ENCODE measurements around the gene AKT1S1.

The AKT1S1 gene

GRCh38 chr19:49882643-49883042, 5.5 kb upstream of the AKT1S1 start:
- DNase-seq = no peak

- DNase-seq = no peak
Observed at GRCh38 chr19:49881672-49882394, 4.7 kb upstream of the AKT1S1 start.

DNA sequence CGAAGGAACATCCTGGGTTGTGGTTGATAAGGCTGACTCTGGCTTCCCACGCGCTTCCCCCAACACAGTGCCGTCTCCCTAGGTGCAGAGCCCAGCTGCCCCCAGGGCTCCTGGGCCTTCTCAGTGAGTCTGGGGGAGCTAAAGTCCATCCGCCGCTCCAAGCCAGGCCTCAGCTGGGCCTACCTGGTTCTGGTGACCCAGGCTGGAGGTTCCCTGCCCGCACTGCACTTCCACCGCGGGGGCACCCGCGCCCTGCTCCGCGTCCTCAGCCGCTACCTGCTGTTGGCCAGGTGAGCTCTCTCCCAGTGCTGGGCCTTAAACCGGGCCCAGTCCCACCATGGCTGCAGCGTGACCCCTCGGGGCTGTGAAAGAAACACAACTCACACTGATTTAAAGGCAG, 4.0 kb upstream of the AKT1S1 start:
- no peak for DNase-seq

GRCh38 chr19:49880162-49880869, 3.2 kb upstream of the AKT1S1 start:
- DNase-seq = no peak

DNA sequence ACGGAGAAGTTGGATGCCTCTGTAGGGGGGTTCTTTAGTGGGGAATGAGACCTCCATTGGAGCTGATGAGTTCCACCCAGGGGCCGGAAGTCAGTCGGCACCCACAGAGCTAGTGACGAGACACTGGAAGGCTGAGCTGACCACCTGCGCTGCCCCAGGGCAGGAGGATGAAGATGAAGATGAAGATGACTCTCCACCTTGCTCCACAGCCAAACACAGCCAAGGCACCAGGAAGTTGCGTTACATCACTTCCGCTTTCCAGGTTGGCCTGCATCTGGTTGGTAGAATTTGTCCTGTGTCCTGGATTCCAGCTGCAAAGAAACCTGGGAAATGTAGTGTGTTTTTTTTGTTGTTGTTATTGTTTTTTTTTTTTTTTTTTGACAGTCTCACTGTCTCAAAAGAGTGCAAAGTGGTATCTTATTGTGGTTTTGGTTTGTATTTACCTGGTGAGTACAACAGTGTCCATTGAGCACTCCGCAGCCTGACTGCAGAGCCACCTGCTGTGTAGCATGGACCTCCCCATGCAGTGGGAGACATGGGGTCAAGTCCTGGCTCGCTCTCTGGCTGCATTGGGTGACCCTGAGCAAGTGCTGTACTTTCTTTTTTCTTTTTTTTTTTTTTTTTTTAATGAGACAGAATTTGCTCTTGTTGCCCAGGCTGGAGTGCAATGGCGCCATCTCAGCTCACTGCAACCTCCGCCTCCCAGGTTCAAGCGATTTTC, 2.2 kb upstream of the AKT1S1 start:
- DNase-seq = no peak

DNA sequence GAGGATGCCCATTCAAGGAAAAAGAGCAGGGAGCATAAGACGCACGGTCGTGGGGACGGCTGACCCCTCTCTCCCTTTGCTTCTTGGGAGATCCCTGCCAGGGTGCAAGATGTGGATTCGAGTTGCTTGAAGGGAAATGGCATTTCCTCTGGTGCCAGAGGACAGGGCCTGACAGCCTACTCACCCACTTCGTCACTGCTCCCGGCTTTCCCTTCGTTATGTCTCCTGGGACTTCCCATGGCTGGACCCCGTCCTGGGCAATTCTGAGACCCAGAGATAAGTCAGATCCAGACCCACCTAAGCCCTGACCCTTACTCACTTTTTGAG, 1.6 kb upstream of the AKT1S1 start:
- no peak for DNase-seq

DNA sequence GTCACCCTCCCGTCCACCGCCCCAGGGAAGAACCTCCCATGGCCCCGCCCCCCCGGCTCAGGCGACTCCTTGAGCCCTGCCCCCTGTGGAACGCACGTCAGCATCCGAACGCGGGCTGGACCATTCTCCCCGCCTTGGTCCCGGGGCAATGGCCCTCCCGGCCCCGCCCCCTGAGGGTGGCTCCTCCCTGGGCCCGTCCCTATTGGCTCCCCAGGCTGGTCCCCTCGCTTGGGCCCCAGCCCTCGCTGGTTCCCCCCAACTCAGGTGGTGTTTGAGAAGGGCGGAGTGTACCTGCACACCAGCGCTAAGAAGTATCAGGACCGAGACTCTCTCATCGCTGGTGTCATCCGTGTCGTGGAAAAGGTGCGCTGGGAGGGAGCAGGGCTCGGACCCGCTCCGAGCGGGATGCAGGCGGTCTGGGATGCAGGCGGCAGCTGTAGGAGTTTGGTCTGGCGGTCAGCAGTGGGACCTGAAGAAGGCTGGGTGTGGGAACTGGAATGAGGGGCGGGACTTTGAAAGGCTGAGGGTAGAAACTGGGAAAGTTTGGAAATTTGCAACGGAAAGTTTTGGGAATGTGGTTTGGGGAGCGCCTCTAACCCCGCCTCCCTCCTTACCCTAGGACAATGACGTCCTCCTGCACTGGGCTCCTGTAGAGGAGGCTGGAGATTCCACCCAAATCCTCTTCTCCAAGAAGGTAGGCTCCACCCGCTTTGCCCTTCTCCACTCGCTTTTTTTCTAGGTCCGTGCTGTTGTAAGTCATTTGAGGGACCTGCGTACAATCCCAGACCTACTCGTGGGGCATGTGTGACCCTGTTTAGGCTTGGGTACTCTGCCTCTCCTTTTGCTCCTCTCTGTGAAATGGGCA, 956 bp upstream of the AKT1S1 start:
- peak; percentile 95 to 96 for DNase-seq

DNA sequence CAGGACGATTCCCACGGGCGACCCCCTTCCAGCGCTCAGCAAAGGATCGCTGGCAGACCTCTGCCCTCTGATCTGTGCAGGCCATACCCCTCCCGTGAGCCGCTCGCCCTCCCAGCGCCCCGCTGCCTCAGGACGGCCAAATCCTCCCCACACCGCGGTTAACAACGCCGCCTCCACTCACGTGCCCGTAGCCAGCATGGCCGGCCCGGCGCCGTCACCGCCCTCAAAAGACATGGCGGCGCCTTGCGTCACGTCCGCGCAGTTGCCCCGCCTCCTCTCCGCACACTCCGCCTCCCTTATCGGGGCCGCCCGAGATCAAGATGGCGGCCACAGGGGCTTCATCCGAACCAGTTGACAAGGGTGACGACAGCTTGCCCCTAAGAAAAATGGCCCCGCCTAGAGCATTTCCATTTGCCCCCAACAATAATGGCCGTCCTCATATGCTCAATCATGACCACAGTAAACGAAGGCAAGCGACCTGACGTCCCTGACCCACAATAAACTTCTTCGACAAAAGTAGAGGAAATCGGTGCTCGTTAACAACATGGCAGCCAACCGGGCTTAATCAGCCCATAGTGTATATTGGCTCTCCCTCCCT, 634 bp downstream of the AKT1S1 start:
- DNase-seq = peak; percentile 98 to 99

DNA sequence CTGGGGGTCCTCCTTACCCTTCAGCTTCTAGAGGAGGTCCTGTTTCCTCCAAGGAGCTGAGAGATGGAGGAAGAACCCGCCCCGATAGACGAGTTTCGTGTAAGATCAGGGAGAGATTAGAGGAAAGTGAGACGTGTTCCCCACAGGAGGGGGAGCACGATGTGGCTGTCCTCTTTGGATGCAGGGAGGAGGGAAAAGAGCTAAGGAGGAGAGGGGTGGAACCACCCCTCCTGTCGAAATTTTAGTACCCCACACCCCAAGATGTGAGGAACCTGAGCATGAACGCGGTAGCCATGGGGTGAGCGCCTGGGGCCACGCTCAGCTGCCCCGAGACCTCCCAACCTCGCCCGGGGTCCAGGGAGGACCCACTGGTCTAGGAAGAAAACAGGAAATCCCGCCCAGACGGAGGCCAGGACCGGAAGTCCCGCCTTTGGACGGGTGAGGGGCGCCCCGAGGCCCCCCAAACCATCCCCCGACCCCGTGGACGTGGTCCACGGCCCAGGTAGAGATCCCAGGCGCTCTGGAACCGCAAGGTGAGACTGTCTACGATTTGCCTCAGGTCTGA, 1.2 kb downstream of the AKT1S1 start:
- peak; percentile 54 to 74 for DNase-seq

DNA sequence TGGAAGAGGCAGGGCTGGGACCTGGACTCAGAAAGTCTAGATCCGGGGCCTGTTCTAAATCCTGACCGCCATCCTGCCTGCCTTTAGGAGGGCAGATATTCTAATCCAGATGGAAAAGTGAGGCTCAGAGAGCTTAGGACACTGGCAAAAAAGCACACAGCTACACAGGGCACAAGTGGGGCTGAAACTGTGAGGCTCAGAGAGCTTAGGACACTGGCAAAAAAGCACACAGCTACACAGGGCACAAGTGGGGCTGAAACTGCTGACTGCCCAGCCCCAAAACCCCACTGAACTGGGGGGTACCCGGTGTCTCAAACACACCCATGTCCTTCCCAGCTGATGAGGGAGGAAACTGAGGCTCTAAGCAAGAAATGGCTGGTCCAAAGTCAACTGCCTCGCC, 2.0 kb downstream of the AKT1S1 start:
- no peak for DNase-seq

DNA sequence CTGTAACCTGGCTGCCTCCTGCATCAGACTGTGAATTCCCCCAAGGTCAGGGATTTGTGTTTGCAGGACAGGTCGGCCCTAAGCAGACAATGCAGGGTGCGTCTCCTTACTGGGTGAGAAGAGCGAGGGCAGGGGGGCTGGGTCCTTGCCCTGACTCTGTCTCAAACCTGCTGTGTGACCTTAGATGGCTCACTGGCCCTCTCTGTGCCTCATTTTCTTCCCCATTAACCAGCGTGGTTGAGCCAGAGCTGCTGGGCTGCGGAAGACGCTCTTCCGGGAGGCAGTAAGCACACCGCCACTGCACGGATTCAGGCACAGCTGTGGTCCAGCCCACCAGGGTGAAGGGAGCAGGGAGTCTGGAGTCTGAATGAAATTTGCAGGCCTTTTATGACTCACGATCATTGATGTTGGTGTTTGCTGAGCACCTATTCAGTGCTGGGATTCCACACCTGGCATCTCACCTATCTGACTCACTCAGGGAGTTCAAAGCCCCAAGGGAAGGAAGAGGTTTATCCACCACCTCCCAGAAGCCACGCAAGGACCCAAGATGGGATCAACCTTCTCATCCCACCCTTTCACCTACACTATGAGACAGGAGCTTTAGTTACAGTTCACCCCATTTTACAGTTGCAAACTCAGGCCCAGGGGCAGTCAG, 2.5 kb downstream of the AKT1S1 start:
- no peak for DNase-seq

GRCh38 chr19:49873834-49874233, 3.3 kb downstream of the AKT1S1 start:
- DNase-seq = no peak

- DNase-seq = no peak
Observed at GRCh38 chr19:49873129-49873521, 4.0 kb downstream of the AKT1S1 start.

- DNase-seq = no peak
Observed at GRCh38 chr19:49872245-49873128, 4.7 kb downstream of the AKT1S1 start.

- DNase-seq = no peak
Observed at GRCh38 chr19:49871349-49871985, 5.7 kb downstream of the AKT1S1 start.

GRCh38 chr19:49870309-49870901, 6.8 kb downstream of the AKT1S1 start:
- DNase-seq = no peak

GRCh38 chr19:49869484-49870308, 7.5 kb downstream of the AKT1S1 start:
- DNase-seq = peak; percentile 100

DNA sequence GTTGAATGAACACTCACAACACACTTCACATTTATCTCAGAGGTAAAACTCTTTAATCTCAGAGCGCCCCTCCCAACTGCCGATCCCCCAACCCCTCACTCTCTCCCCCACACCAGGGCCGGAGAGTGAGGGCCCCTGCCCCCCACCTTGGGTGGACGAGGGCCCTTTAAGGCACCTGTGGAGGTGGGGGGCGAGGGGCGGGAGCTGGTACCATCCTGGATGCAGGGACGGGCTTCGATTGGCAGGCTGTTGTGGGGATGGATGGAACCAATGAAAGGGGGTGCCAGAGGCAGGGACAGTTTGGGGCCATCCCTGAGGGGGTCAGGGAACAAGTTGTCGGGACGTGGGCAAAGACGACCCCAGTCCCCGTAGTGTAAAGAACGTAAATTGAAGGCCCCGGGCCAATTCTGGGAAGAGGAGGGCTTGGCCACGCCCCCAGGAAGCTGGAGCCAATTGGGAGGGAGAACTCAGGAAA, 8.1 kb downstream of the AKT1S1 start:
- DNase-seq = peak; percentile 88 to 89

Measured in NCI-H1930 (cell line).